Thymus (tissue), 11 donors: ENCODE data around the gene VSTM2B. TPM values are rescaled to one million over a fixed set of nuclear protein-coding genes. Genes with fewer than 3 reads are reported as not detected.
"Not testable (repeated sequence)": the region's sequence is repeated elsewhere in the genome, so short reads cannot be mapped to it uniquely, and the experiment has no call there.

Source experiments
- DNase-seq, 9 donors: peaks; one replicate each; pipeline ENCODE4 v3.0.0-alpha.2; 2013; ENCODE audit warnings: low spot score in 9 of 9, low read depth in 6 of 9, missing footprints in 1 of 9
- H3K27ac ChIP-seq, 2 donors: one replicate each; pipeline ENCODE4 v1.5.1; 2013; ENCODE audit warnings: control low read depth in 1 of 2, low read depth in 1 of 2, low read length in 1 of 2, mild to moderate bottlenecking in 1 of 2, moderate library complexity in 1 of 2
- H3K27me3 ChIP-seq, 2 donors: one replicate each; pipeline ENCODE4 v1.5.1; 2013; ENCODE audit warnings: low read length in 1 of 2; ENCODE audit not compliant: control insufficient read depth in 2 of 2, insufficient read depth in 1 of 2
- H3K36me3 ChIP-seq, 2 donors: one replicate each; pipeline ENCODE4 v1.5.1; 2013; ENCODE audit warnings: low read length in 1 of 2, mild to moderate bottlenecking in 1 of 2, moderate library complexity in 1 of 2; ENCODE audit not compliant: control insufficient read depth in 2 of 2, insufficient read depth in 2 of 2
- H3K4me1 ChIP-seq, 2 donors: one replicate each; pipeline ENCODE4 v1.5.1; 2013; ENCODE audit warnings: low read length in 2 of 2; ENCODE audit not compliant: control insufficient read depth in 2 of 2, insufficient read depth in 2 of 2
- H3K4me3 ChIP-seq, 2 donors: one replicate each; pipeline ENCODE4 v1.5.1; 2013; ENCODE audit warnings: low read length in 2 of 2, control low read depth in 1 of 2, mild to moderate bottlenecking in 1 of 2
- H3K9me3 ChIP-seq, 2 donors: one replicate each; pipeline ENCODE4 v1.5.1; 2013; ENCODE audit warnings: low read length in 1 of 2, mild to moderate bottlenecking in 1 of 2; ENCODE audit not compliant: control insufficient read depth in 2 of 2, insufficient read depth in 1 of 2
- WGBS: extraction: QIAGEN DNeasy Blood & Tissue Kit; methylation state at CpG from one replicate; pipeline ENCODE4 v1.1.7; 2013; 5-methylcytosine and 5-hydroxymethylcytosine counted together
- polyA plus RNA-seq: library from polyadenylated mRNA; stranded (reverse); fragments of 200-250 nt; gene quantifications from one replicate; pipeline ENCODE4 v1.2.3, GENCODE V29; 2013
- total RNA-seq: library from RNA; stranded (reverse); fragments of 120-200 nt; gene quantifications from one replicate; pipeline ENCODE4 v1.2.4, GENCODE V29; 2013
- donor health status: healthy.

Gene VSTM2B
- total and polyA plus RNA-seq, 2 donors, result 0.16 TPM; not detected in 1

GRCh38 chr19:29539670-29540069, 13.9 kb downstream of the VSTM2B start:
- 21% methylated on average over 6 of the region's 6 CpGs for WGBS
- DNase-seq, result no peak
- Histone ChIP-seq H3K27ac (no peak overlapping the region), H3K27me3 (no peaks in the 10 kb centered on the region), H3K4me1 (no peaks in the 10 kb centered on the region), H3K4me3 (no peak overlapping the region), H3K9me3 (no peaks in the 10 kb centered on the region), H3K36me3 (no peaks in the 10 kb centered on the region)

GRCh38 chr19:29540114-29540513, 14.3 kb downstream of the VSTM2B start:
- H3K4me1 ChIP-seq, result no peaks in the 10 kb centered on the region
- 64% methylated on average over 1 of the region's 1 CpG for WGBS
- H3K9me3 ChIP-seq, result no peaks in the 10 kb centered on the region
- no peak overlapping the region for H3K4me3 ChIP-seq
- H3K27me3 ChIP-seq, result no peaks in the 10 kb centered on the region
- no peak overlapping the region for H3K27ac ChIP-seq
- no peak for DNase-seq
- H3K36me3 ChIP-seq, result no peaks in the 10 kb centered on the region

- H3K36me3 ChIP-seq, result no peaks in the 10 kb centered on the region
- no peak overlapping the region for H3K27ac ChIP-seq
- no peak for DNase-seq
- 95% methylated on average over 3 of the region's 3 CpGs for WGBS
- no peaks in the 10 kb centered on the region for H3K9me3 ChIP-seq
- H3K4me1 ChIP-seq, result no peaks in the 10 kb centered on the region
- H3K4me3 ChIP-seq, result no peak overlapping the region
- no peaks in the 10 kb centered on the region for H3K27me3 ChIP-seq
These were observed 15.9 kb downstream of the VSTM2B start for GRCh38 chr19:29541473-29542253.

GRCh38 chr19:29542327-29542726, 16.5 kb downstream of the VSTM2B start:
- 57% methylated on average over 3 of the region's 3 CpGs for WGBS

GRCh38 chr19:29542776-29543175, 17.0 kb downstream of the VSTM2B start:
- Histone ChIP-seq H3K27me3 (no peaks in the 10 kb centered on the region), H3K4me1 (no peaks in the 10 kb centered on the region), H3K27ac (no peak overlapping the region), H3K4me3 (no peak overlapping the region), H3K36me3 (no peaks in the 10 kb centered on the region), H3K9me3 (no peaks in the 10 kb centered on the region)
- DNase-seq, result no peak
- WGBS, result 84% methylated on average over 3 of the region's 3 CpGs

More at GRCh38 chr19:29542327-29542726, 16.5 kb downstream of the VSTM2B start:
- no peak overlapping the region for H3K27ac ChIP-seq
- no peak for DNase-seq
- H3K9me3 ChIP-seq, result no peaks in the 10 kb centered on the region
- H3K4me3 ChIP-seq, result no peak overlapping the region
- no peaks in the 10 kb centered on the region for H3K27me3 ChIP-seq
- no peaks in the 10 kb centered on the region for H3K36me3 ChIP-seq
- H3K4me1 ChIP-seq, result no peaks in the 10 kb centered on the region

GRCh38 chr19:29543381-29543780, 17.6 kb downstream of the VSTM2B start:
- no peaks in the 10 kb centered on the region for H3K4me1 ChIP-seq
- DNase-seq, result no peak
- H3K27ac ChIP-seq, result no peak overlapping the region
- H3K36me3 ChIP-seq, result no peaks in the 10 kb centered on the region
- no peaks in the 10 kb centered on the region for H3K27me3 ChIP-seq
- no peaks in the 10 kb centered on the region for H3K9me3 ChIP-seq
- 76% methylated on average over 2 of the region's 2 CpGs for WGBS
- H3K4me3 ChIP-seq, result no peak overlapping the region

- Histone ChIP-seq H3K27me3 (no peaks in the 10 kb centered on the region), H3K4me1 (no peaks in the 10 kb centered on the region), H3K9me3 (no peaks in the 10 kb centered on the region), H3K36me3 (no peaks in the 10 kb centered on the region), H3K4me3 (no peak overlapping the region), H3K27ac (no peak overlapping the region)
- WGBS, result 90% methylated on average over 15 of the region's 15 CpGs
- DNase-seq, result no peak
These were observed 19.0 kb downstream of the VSTM2B start for GRCh38 chr19:29544656-29545360.

GRCh38 chr19:29545447-29545846, 19.7 kb downstream of the VSTM2B start:
- not testable (repeated sequence) for H3K27ac ChIP-seq, DNase-seq, H3K36me3 ChIP-seq, H3K9me3 ChIP-seq, H3K4me1 ChIP-seq, H3K4me3 ChIP-seq, H3K27me3 ChIP-seq
- 95% methylated on average over 4 of the region's 4 CpGs for WGBS

GRCh38 chr19:29545866-29546582, 20.2 kb downstream of the VSTM2B start:
- H3K36me3 ChIP-seq, result no peaks in the 10 kb centered on the region
- no peaks in the 10 kb centered on the region for H3K27me3 ChIP-seq
- H3K9me3 ChIP-seq, result no peaks in the 10 kb centered on the region
- no peaks in the 10 kb centered on the region for H3K4me1 ChIP-seq
- H3K27ac ChIP-seq, result no peak overlapping the region
- no peak for DNase-seq
- H3K4me3 ChIP-seq, result no peak overlapping the region
- 84% methylated on average over 8 of the region's 8 CpGs for WGBS
